GM12878 (cell line): Measurements from ENCODE around the gene FAM89B. TPM values are rescaled to one million over a fixed set of nuclear protein-coding genes. Genes with fewer than 3 reads are reported as not detected.

Source experiments
- BHLHE40 ChIP-seq, 2 experiments: fragments of 450-650 bp in 1 of 2; IDR thresholded peaks; 2 replicates each; pipeline ENCODE4 v1.6.1; 2011 to 2017; ENCODE audit warnings: low read depth in 2 of 2, borderline replicate concordance in 1 of 2, improper control_type of control experiment in 1 of 2, low read length in 1 of 2, mild to moderate bottlenecking in 1 of 2
- CBFB ChIP-seq: IDR thresholded peaks from 2 replicates; pipeline ENCODE4 v1.6.1; 2016; ENCODE audit warnings: antibody characterized with exemption, low read depth
- CEBPZ ChIP-seq: fragments of 150-350 bp; IDR thresholded peaks from 2 replicates; pipeline ENCODE4 v1.6.1; 2016; ENCODE audit warnings: low read depth, low read length
- MEF2B ChIP-seq: fragments of 450-650 bp; IDR thresholded peaks from 2 replicates; pipeline ENCODE4 v1.6.1; 2018; ENCODE audit warnings: mild to moderate bottlenecking, moderate library complexity; ENCODE audit not compliant: partially characterized antibody, poor library complexity, severe bottlenecking
- PAX5 ChIP-seq: IDR thresholded peaks from 2 replicates; pipeline ENCODE4 v1.6.1; 2011; ENCODE audit warnings: low read depth, low read length, borderline replicate concordance
- RAD21 ChIP-seq: IDR thresholded peaks from 2 replicates; pipeline ENCODE4 v1.6.1; 2011; ENCODE audit warnings: mild to moderate bottlenecking, low read depth, low read length, moderate library complexity; ENCODE audit not compliant: insufficient read depth
- RUNX3 ChIP-seq: IDR thresholded peaks from 2 replicates; pipeline ENCODE4 v1.6.1; 2012; ENCODE audit warnings: low read length, inconsistent platforms
- SIN3A ChIP-seq: IDR thresholded peaks from 2 replicates; pipeline ENCODE4 v1.6.1; 2012; ENCODE audit warnings: low read depth, low read length, improper control_type of control experiment
- SMC3 ChIP-seq: IDR thresholded peaks from 2 replicates; pipeline ENCODE4 v1.6.1; 2011; ENCODE audit warnings: low read length, improper control_type of control experiment, borderline replicate concordance
- TARDBP ChIP-seq: IDR thresholded peaks from 2 replicates; pipeline ENCODE4 v1.6.1; 2016; ENCODE audit warnings: borderline replicate concordance
- TBL1XR1 ChIP-seq: IDR thresholded peaks from 2 replicates; pipeline ENCODE4 v1.6.1; 2012; ENCODE audit warnings: low read depth, low read length, improper control_type of control experiment
- WRNIP1 ChIP-seq: IDR thresholded peaks from 2 replicates; pipeline ENCODE4 v1.6.1; 2011; ENCODE audit warnings: low read depth, low read length, improper control_type of control experiment, borderline replicate concordance
- ZBTB40 ChIP-seq: fragments of 450-650 bp; IDR thresholded peaks from 2 replicates; pipeline ENCODE4 v1.6.1; 2016; ENCODE audit warnings: mild to moderate bottlenecking, moderate library complexity, borderline replicate concordance
- ZNF274 ChIP-seq: IDR thresholded peaks from one replicate; pipeline ENCODE4 v1.8.0; 2011; ENCODE audit not compliant: insufficient read length, insufficient read depth
- polyA plus RNA-seq, 11 experiments: library from polyadenylated mRNA; depleted of rRNA in 4 of 11; unstranded in 6 of 11; stranded (reverse) in 5 of 11; fragments of >200 nt; fragmentation: Nextera tagmentation in 4 of 11; fragmentation: Illumina TruSeq in 1 of 11; extraction: Ambion mirVana in 4 of 11; extraction: Trizol in 1 of 11; gene quantifications; 1 replicate in 1 of 11; 2 replicates in 10 of 11; pipeline versions ENCODE4 v1.2.1 to v1.2.3, GENCODE V29; 2011 to 2016; ENCODE audit warnings: inconsistent platforms in 2 of 11, missing spikeins in 2 of 11, low read depth in 1 of 11
- total RNA-seq, 4 experiments: library from RNA; depleted of rRNA in 3 of 4; stranded (reverse); fragments of >200 nt in 3 of 4; fragmentation: Illumina TruSeq in 1 of 4; extraction: Trizol in 1 of 4; gene quantifications; 2 replicates each; pipeline versions ENCODE4 v1.2.1 to v1.2.3, GENCODE V29; 2013 to 2021
- TF ChIP-seq, protein P1 (sequence below): fragments of 450-650 bp; IDR thresholded peaks from 2 replicates; pipeline ENCODE4 v1.6.1; 2017; ENCODE audit warnings: mild to moderate bottlenecking
- TF ChIP-seq, protein P2 (sequence below): fragments of 450-650 bp; IDR thresholded peaks from 2 replicates; pipeline ENCODE4 v1.6.1; 2017; ENCODE audit warnings: low read depth, mild to moderate bottlenecking, moderate library complexity

Gene FAM89B
- total and polyA plus RNA-seq, 10 of the 15 experiments (the other 5 are each of a cell fraction or from before 2014, with no cell fraction given), result 0.34 to 36.7 (median 9.8) TPM

DNA sequence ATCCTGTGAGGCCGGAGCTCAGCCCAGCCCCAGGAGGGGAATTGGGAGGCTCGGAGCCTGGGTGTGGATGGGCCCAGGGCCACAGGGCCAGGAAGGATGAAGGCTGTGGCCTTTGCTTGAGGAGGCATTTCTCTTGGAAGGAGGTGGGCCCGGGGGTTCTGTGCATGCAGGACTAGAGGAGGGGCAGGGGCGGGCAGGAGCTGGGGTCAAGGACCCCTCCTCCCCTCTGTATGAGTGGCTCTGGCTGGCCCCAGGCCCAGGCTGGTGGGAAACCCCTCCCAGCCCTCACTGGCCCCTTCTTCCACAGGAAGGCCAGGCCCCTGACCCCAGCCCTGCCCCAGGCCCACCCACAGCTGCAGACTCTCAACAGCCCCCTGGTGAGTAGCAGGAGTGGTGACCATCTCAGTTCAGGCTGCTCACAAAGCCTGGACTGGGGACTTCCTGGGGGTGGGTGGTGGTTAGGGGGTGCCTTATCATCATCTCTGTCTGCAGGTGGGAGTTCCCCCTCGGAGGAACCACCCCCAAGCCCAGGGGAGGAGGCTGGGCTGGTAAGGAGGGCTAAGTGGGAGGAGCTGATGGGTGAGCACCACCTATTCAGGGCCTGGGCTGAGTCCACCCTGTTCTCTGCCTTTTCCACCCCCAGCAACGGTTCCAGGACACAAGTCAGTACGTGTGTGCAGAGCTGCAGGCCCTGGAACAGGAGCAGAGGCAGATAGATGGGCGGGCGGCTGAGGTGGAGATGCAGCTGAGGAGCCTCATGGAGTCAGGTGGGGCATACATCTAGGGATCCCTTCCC lies 17.3 kb downstream of the FAM89B start (continued):
- TF ChIP-seq CEBPZ (no peak), TARDBP (no peak), PAX5 (no peak), SMC3 (0 out of 2 replicates have a peak, but pooled peaks have one; percentile 5), RUNX3 (peak; percentile 92), ZBTB40 (no peak), ZNF274 (no peak), SIN3A (0 out of 2 replicates have a peak, but pooled peaks have one; percentile 35), BHLHE40 (IDR thresholded peaks at IDR 0.05; ENCODE audit: borderline replicate concordance in 1 of 2, low read depth in 2 of 2, low read length in 1 of 2) (0 out of 4 replicates have a peak, but pooled peaks of 1 of the 2 experiments have one; percentile 6), TBL1XR1 (peak; percentile 67; the same call in 1 of the 2 replicates), CBFB (peak; percentile 76; the same call in 1 of the 2 replicates), RAD21 (0 out of 2 replicates have a peak, but pooled peaks have one; percentile 13), MEF2B (no peak), WRNIP1 (no peak)
- TF ChIP-seq, protein P1, sequence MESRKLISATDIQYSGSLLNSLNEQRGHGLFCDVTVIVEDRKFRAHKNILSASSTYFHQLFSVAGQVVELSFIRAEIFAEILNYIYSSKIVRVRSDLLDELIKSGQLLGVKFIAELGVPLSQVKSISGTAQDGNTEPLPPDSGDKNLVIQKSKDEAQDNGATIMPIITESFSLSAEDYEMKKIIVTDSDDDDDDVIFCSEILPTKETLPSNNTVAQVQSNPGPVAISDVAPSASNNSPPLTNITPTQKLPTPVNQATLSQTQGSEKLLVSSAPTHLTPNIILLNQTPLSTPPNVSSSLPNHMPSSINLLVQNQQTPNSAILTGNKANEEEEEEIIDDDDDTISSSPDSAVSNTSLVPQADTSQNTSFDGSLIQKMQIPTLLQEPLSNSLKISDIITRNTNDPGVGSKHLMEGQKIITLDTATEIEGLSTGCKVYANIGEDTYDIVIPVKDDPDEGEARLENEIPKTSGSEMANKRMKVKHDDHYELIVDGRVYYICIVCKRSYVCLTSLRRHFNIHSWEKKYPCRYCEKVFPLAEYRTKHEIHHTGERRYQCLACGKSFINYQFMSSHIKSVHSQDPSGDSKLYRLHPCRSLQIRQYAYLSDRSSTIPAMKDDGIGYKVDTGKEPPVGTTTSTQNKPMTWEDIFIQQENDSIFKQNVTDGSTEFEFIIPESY, result no peak
- TF ChIP-seq, protein P2, sequence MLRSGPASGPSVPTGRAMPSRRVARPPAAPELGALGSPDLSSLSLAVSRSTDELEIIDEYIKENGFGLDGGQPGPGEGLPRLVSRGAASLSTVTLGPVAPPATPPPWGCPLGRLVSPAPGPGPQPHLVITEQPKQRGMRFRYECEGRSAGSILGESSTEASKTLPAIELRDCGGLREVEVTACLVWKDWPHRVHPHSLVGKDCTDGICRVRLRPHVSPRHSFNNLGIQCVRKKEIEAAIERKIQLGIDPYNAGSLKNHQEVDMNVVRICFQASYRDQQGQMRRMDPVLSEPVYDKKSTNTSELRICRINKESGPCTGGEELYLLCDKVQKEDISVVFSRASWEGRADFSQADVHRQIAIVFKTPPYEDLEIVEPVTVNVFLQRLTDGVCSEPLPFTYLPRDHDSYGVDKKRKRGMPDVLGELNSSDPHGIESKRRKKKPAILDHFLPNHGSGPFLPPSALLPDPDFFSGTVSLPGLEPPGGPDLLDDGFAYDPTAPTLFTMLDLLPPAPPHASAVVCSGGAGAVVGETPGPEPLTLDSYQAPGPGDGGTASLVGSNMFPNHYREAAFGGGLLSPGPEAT, result 0 out of 2 replicates have a peak, but pooled peaks have one; percentile 20
